Pericardium fibroblast (primary cell): ENCODE results near the gene BRMS1. TPM values are rescaled to one million over a fixed set of nuclear protein-coding genes. Genes with fewer than 3 reads are reported as not detected.

ENCODE experiments used
- total RNA-seq: library from RNA; depleted of rRNA; stranded (reverse); fragments of >200 nt; gene quantifications from 2 replicates; pipeline ENCODE4 v1.2.3, GENCODE V29; 2015

Gene BRMS1
- total RNA-seq = 30.1 and 44.9 TPM in 2 replicates

GRCh38 chr11:66344550-66345315 is at the start of gene BRMS1:
Gene BRMS1, minus strand, starts transcription at chr11:66345104. Its CDS starts 2,870 bp downstream, at chr11:66342234.

DNA sequence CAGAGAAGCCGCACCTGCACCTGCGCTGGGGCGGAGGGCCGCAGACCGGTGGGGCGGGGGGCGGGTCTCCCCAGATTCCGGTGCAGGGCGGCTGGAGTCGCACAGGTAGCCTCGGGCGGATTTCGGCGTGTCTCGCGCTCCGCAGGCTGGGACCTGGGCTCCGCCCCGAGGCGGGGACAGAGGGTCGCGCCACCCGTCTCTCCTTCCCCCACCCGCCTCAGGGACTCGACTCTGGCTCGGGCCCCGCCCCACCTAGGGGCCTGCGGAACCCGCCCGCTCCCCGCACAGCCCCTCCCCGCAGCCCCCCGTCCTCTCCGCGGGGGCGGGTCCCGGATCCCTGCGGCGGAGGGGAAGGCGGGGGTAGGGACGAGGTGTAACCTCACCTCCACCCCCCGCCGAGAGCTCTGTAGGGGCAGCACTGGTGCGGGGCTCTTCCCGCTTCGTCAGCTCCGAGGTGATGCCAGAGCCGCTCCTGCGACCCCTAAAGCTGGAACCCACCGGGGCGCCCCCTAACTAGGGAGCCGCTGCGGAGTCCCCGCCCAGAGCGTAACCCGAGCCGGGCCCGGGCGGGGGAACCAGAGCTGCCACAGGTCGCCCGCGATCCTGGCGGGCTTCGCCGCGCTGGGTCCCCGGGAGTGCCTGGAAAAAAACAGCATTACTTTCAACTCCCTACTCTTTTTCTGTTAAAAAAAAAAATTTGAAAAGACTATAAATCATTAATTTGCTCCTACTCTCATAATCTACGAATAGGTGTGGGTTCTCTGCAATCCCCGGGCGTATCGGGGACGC is 26.9 kb upstream of the BRMS1 start, which contains the start of gene SLC29A2:
TSS of gene SLC29A2 (minus strand) at position 134 of the 789 bp plus-strand sequence. CDS start 169 bp downstream, outside the sequence.

GRCh38 chr11:66347425-66348276 is 2.7 kb upstream of the BRMS1 start, which contains the start of gene B4GAT1:
Gene B4GAT1, minus strand, starts transcription at chr11:66347629. Its CDS starts 84 bp downstream, at chr11:66347545.

GRCh38 chr11:66336234-66337102 is 8.4 kb downstream of the BRMS1 start, which contains the start of gene RIN1:
Gene RIN1, minus strand, starts transcription at chr11:66336434. Its CDS starts 32 bp downstream, at chr11:66336402.

DNA sequence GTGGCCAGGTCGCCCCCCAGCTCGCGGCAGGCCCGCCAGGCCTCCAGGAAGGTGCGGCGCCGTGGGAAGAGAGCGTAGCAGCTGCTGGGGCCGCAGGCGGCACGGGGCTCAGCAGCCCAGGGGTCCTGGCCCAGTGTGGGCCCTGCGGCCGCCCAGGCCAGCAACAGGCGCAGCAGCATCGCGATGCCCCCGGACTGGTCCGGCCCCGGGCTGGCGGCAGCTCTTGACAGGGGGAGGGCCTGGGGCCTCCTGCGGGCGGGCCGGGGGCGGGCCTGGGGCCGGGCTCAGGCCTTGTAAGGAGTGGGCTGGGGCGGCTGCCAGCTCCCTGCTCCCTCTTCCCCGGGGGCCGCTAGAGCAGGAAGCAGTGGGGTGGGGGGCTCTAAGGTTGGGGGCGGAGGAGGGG is 28.1 kb downstream of the BRMS1 start, which contains the start of gene CD248:
TSS of gene CD248 (minus strand) at position 196 of the 403 bp plus-strand sequence. CDS start at position 179, 17 bp downstream.

GRCh38 chr11:66291706-66292542 is 53.0 kb downstream of the BRMS1 start, which contains the start of gene TMEM151A:
Gene TMEM151A, plus strand, starts transcription at chr11:66291894. Its CDS starts 120 bp downstream, at chr11:66292014.

GRCh38 chr11:66288671-66289547 is 56.0 kb downstream of the BRMS1 start, which contains the start of gene YIF1A:
Gene YIF1A, minus strand, starts transcription at chr11:66289143. Its CDS starts 158 bp downstream, at chr11:66288985.

Other genes starting within 250 kb of the BRMS1 start
- gene KLC2, start 87.4 kb downstream of the BRMS1 start, total RNA-seq = 16.2 and 17.4 TPM in 2 replicates
- gene RAB1B, start 76.5 kb downstream of the BRMS1 start, total RNA-seq = 93.9 and 103 TPM in 2 replicates
- gene CNIH2, start 66.9 kb downstream of the BRMS1 start, total RNA-seq = 0.70 TPM in 1 of 2 replicates, not detected in the other
- gene YIF1A, start 56.0 kb downstream of the BRMS1 start, total RNA-seq = 149 and 223 TPM in 2 replicates
- 0.34 and 5.6 TPM in 2 replicates for gene TMEM151A, start 53.2 kb downstream of the BRMS1 start, total RNA-seq
- 500 and 529 TPM in 2 replicates for gene CD248, start 28.1 kb downstream of the BRMS1 start, total RNA-seq
- 18.4 and 25.3 TPM in 2 replicates for gene RIN1, start 8.7 kb downstream of the BRMS1 start, total RNA-seq
- 39.1 and 41.3 TPM in 2 replicates for gene B4GAT1, start 2.5 kb upstream of the BRMS1 start, total RNA-seq
- gene SLC29A2, start 26.7 kb upstream of the BRMS1 start, total RNA-seq = 0.26 TPM in 1 of 2 replicates, not detected in the other
- under 0.01 TPM in 1 of 2 replicates, not detected in the other for gene NPAS4, start 75.9 kb upstream of the BRMS1 start, total RNA-seq
- 44.0 and 45.0 TPM in 2 replicates for gene MRPL11, start 93.7 kb upstream of the BRMS1 start, total RNA-seq
- gene PELI3, start 121.8 kb upstream of the BRMS1 start, total RNA-seq = 6.7 and 8.4 TPM in 2 replicates
- 24.4 and 52.5 TPM in 2 replicates for gene DPP3, start 135.3 kb upstream of the BRMS1 start, total RNA-seq
- 18.6 and 33.6 TPM in 2 replicates for gene BBS1, start 165.5 kb upstream of the BRMS1 start, total RNA-seq
- 20.8 and 25.0 TPM in 2 replicates for gene ZDHHC24, start 200.9 kb upstream of the BRMS1 start, total RNA-seq
- gene ACTN3, start 201.8 kb upstream of the BRMS1 start, total RNA-seq = under 0.01 and 0.26 TPM in 2 replicates
- 70.1 and 83.0 TPM in 2 replicates for gene CTSF, start 223.5 kb upstream of the BRMS1 start, total RNA-seq
- 0.26 and 0.58 TPM in 2 replicates for gene CCDC87, start 248.0 kb upstream of the BRMS1 start, total RNA-seq
- 29.7 and 33.5 TPM in 2 replicates for gene CCS, start 248.1 kb upstream of the BRMS1 start, total RNA-seq